Activated CD4-positive, alpha-beta T cell treated with anti-CD3 and anti-CD28 coated beads for 24 hours (primary cell): ENCODE results near the gene RALY.
"Not testable (repeated sequence)": the region's sequence is repeated elsewhere in the genome, so short reads cannot be mapped to it uniquely, and the experiment has no call there.

Experiments
- DNase-seq, 2 donors: peaks; one replicate each; pipeline ENCODE4 v3.0.0-alpha.2; 2020; ENCODE audit warnings: low read depth in 2 of 2

The RALY gene

GRCh38 chr20:34105978-34106675 is 112.4 kb downstream of the RALY start:
- DNase-seq, result no peak

GRCh38 chr20:34108616-34109174 is 115.0 kb downstream of the RALY start:
- DNase-seq, result no peak

- no peak for DNase-seq
These were observed 115.7 kb downstream of the RALY start for GRCh38 chr20:34109442-34109841.

GRCh38 chr20:34110025-34110744 is 116.5 kb downstream of the RALY start:
- DNase-seq, result no peak

GRCh38 chr20:34110745-34111641 is 117.3 kb downstream of the RALY start:
- DNase-seq, result no peak

- DNase-seq, result peak; percentile 90
These were observed 118.2 kb downstream of the RALY start, which contains the start of gene EIF2S2 for GRCh38 chr20:34111702-34112599. Gene EIF2S2 (minus strand): TSS chr20:34112243. CDS start chr20:34112110, 133 bp downstream.

- no peak for DNase-seq
These were observed 118.9 kb downstream of the RALY start for GRCh38 chr20:34112600-34113101.

GRCh38 chr20:34114809-34115208 is 121.1 kb downstream of the RALY start:
- DNase-seq, result no peak

GRCh38 chr20:34115232-34115631 is 121.5 kb downstream of the RALY start:
- DNase-seq, result no peak

GRCh38 chr20:34120213-34120612 is 126.5 kb downstream of the RALY start:
- no peak for DNase-seq

GRCh38 chr20:34122274-34122980 is 128.7 kb downstream of the RALY start:
- DNase-seq, result no peak

- DNase-seq, result no peak
These were observed 129.6 kb downstream of the RALY start for GRCh38 chr20:34123309-34123708.

GRCh38 chr20:34124469-34125249 is 130.9 kb downstream of the RALY start:
- no peak for DNase-seq

GRCh38 chr20:34127792-34128191 is 134.1 kb downstream of the RALY start:
- no peak for DNase-seq

GRCh38 chr20:34129518-34130162 is 135.9 kb downstream of the RALY start:
- DNase-seq, result peak; percentile 10 to 46

- DNase-seq, result no peak
These were observed 137.8 kb downstream of the RALY start for GRCh38 chr20:34131491-34131890.

- not testable (repeated sequence) for DNase-seq
These were observed 138.8 kb downstream of the RALY start for GRCh38 chr20:34132491-34132890.

GRCh38 chr20:34132943-34133342 is 139.2 kb downstream of the RALY start:
- DNase-seq, result not testable (repeated sequence)
